SU-DHL-6 (cell line): ENCODE data around the gene FEM1B.

ENCODE experiments used
- EZH2phosphoT487 ChIP-seq: fragments of 200-600 bp; sonication (generic), shearing (Covaris generic); conservative IDR thresholded peaks from 2 replicates; pipeline ENCODE4 v1.6.1; 2018; ENCODE audit warnings: mild to moderate bottlenecking, antibody characterized with exemption, low read length, moderate library complexity, mixed read lengths
- TF ChIP-seq, protein P1 (sequence below): fragments of 200-600 bp; sonication (generic); IDR thresholded peaks from one replicate; pipeline ENCODE4 v1.5.1; 2017; ENCODE audit warnings: antibody characterized with exemption, mild to moderate bottlenecking, low read length, moderate library complexity; ENCODE audit not compliant: insufficient read depth, poor library complexity, severe bottlenecking

DNA sequence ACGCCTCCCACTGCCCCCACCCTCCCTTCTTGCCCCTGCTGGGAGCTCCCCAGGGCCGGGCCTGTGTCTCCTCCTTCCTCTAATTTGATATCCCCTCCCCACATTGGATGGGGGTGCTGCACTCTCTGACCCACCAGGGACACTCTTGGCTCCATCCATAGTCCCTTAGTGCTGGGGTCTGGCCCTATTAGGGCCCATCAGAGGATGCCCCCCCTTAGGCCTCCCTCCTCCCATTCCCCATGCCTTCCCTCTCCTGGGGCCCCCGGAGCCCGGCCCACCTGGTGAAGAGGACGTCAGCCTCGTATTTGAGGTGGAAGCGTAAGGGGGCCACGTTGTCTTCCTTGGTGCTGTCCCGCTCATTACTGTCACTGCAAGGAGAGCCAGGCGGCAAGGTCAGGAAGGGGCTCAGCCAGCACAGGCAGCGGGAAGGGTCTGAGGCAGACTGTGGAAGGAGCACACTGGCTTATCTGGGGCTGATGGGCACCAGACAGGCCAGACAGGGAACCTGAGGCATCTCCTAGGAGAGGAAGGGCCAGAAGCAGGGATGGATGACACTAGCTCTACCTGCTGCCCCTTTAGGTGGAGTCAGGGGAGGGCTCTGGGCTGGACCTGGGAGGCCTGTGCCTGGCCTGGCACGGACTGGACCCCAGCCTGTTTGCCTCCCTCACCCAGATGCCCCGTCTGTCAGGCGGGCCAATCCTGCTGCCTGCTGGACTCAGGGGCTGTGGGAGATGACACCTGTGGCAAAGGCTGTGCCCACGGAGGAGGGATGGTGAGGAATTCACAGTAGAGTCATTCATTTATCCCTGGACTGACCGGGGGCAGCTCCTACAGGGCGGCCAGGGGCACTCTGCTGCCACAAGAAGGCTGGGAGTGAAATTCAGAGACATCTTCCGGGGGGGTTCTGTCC is 36.2 kb downstream of the FEM1B start:
- TF ChIP-seq, protein P1, sequence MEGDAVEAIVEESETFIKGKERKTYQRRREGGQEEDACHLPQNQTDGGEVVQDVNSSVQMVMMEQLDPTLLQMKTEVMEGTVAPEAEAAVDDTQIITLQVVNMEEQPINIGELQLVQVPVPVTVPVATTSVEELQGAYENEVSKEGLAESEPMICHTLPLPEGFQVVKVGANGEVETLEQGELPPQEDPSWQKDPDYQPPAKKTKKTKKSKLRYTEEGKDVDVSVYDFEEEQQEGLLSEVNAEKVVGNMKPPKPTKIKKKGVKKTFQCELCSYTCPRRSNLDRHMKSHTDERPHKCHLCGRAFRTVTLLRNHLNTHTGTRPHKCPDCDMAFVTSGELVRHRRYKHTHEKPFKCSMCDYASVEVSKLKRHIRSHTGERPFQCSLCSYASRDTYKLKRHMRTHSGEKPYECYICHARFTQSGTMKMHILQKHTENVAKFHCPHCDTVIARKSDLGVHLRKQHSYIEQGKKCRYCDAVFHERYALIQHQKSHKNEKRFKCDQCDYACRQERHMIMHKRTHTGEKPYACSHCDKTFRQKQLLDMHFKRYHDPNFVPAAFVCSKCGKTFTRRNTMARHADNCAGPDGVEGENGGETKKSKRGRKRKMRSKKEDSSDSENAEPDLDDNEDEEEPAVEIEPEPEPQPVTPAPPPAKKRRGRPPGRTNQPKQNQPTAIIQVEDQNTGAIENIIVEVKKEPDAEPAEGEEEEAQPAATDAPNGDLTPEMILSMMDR, result no peak
- TF ChIP-seq EZH2phosphoT487, result no peak
